ENCODE measurements around the gene PTPN21. TPM values are rescaled to one million over a fixed set of nuclear protein-coding genes. Genes with fewer than 3 reads are reported as not detected.

PTPN21 gene
- total RNA-seq, 2 experiments from 2014 or later: 0.17 TPM; not detected in 1

GRCh38 chr14:88521818-88522217 lies 33.0 kb downstream of the PTPN21 start:
- no peaks in the 10 kb centered on the region for H3K36me3 Mint-ChIP-seq
- intact Hi-C loops (cut with micrococcal nuclease): no loop called here
- H3K27me3 Mint-ChIP-seq: peaks cover 12% of the 10 kb centered on the region
- ChIA-PET POLR2A (no interaction called here), CTCF (no interaction called here)
- H3K9me3 Mint-ChIP-seq: no peaks in the 10 kb centered on the region
- peaks cover 2% of the 10 kb centered on the region for H3K4me1 Mint-ChIP-seq (ENCODE audit: low read depth)
- no peak for DNase-seq
- H3K27ac Mint-ChIP-seq: no peak overlapping the region
- no peak overlapping the region for H3K4me3 Mint-ChIP-seq

- Mint-ChIP-seq H3K9me3 (no peaks in the 10 kb centered on the region), H3K36me3 (no peaks in the 10 kb centered on the region), H3K27ac (no peak overlapping the region), H3K4me1 (ENCODE audit: low read depth) (peaks cover 3% of the 10 kb centered on the region), H3K27me3 (peaks cover 12% of the 10 kb centered on the region), H3K4me3 (no peak overlapping the region)
- DNase-seq: no peak
- intact Hi-C loops (cut with micrococcal nuclease): no loop called here
- CTCF ChIA-PET: no interaction called here
- POLR2A ChIA-PET: no interaction called here
Observed at GRCh38 chr14:88519907-88520306, 34.9 kb downstream of the PTPN21 start.

- intact Hi-C loops (cut with micrococcal nuclease): no loop called here
- CTCF ChIA-PET: interaction anchor here (0.7 kb wide), 1 partner anchor 26 kb away, joined by 3 read pairs; no protein-coding TSS in a partner anchor
- H3K4me1 Mint-ChIP-seq (ENCODE audit: low read depth): peaks cover 3% of the 10 kb centered on the region
- H3K36me3 Mint-ChIP-seq: no peaks in the 10 kb centered on the region
- H3K27ac Mint-ChIP-seq: no peak overlapping the region
- no peaks in the 10 kb centered on the region for H3K9me3 Mint-ChIP-seq
- POLR2A ChIA-PET: no interaction called here
- H3K27me3 Mint-ChIP-seq: peaks cover 15% of the 10 kb centered on the region
- no peak overlapping the region for H3K4me3 Mint-ChIP-seq
- no peak for DNase-seq
Observed at GRCh38 chr14:88518592-88519512, 36.0 kb downstream of the PTPN21 start.

GRCh38 chr14:88516861-88517357 lies 37.9 kb downstream of the PTPN21 start:
- Mint-ChIP-seq H3K9me3 (no peaks in the 10 kb centered on the region), H3K36me3 (no peaks in the 10 kb centered on the region), H3K4me3 (no peak overlapping the region), H3K4me1 (ENCODE audit: low read depth) (peaks cover 3% of the 10 kb centered on the region), H3K27me3 (peaks cover 20% of the 10 kb centered on the region), H3K27ac (no peak overlapping the region)
- DNase-seq: no peak
- POLR2A ChIA-PET: no interaction called here
- CTCF ChIA-PET: no interaction called here
- intact Hi-C loops (cut with micrococcal nuclease): no loop called here

GRCh38 chr14:88515499-88516221 lies 39.1 kb downstream of the PTPN21 start:
- Mint-ChIP-seq H3K9me3 (no peaks in the 10 kb centered on the region), H3K27ac (no peak overlapping the region), H3K4me3 (no peak overlapping the region), H3K4me1 (ENCODE audit: low read depth) (peaks cover 3% of the 10 kb centered on the region), H3K36me3 (no peaks in the 10 kb centered on the region), H3K27me3 (peaks cover 18% of the 10 kb centered on the region)
- CTCF ChIA-PET: no interaction called here
- intact Hi-C loops (cut with micrococcal nuclease): no loop called here
- no peak for DNase-seq
- POLR2A ChIA-PET: no interaction called here

GRCh38 chr14:88507208-88507607 lies 47.6 kb downstream of the PTPN21 start:
- POLR2A ChIA-PET: no interaction called here
- no peak overlapping the region for H3K4me3 Mint-ChIP-seq
- H3K4me1 Mint-ChIP-seq (ENCODE audit: low read depth): no peaks in the 10 kb centered on the region
- intact Hi-C loops (cut with micrococcal nuclease): no loop called here
- no peaks in the 10 kb centered on the region for H3K36me3 Mint-ChIP-seq
- no peak overlapping the region for H3K27ac Mint-ChIP-seq
- H3K9me3 Mint-ChIP-seq: no peaks in the 10 kb centered on the region
- no peak for DNase-seq
- CTCF ChIA-PET: no interaction called here
- peaks cover 6% of the 10 kb centered on the region for H3K27me3 Mint-ChIP-seq

GRCh38 chr14:88505621-88506020 lies 49.2 kb downstream of the PTPN21 start:
- DNase-seq: no peak
- Mint-ChIP-seq H3K4me3 (no peak overlapping the region), H3K9me3 (no peaks in the 10 kb centered on the region), H3K36me3 (no peaks in the 10 kb centered on the region), H3K4me1 (ENCODE audit: low read depth) (no peaks in the 10 kb centered on the region), H3K27ac (no peak overlapping the region), H3K27me3 (peaks cover 6% of the 10 kb centered on the region)
- ChIA-PET POLR2A (no interaction called here), CTCF (no interaction called here)
- intact Hi-C loops (cut with micrococcal nuclease): no loop called here

GRCh38 chr14:88504602-88505001 lies 50.2 kb downstream of the PTPN21 start:
- no peak overlapping the region for H3K4me3 Mint-ChIP-seq
- CTCF ChIA-PET: no interaction called here
- peaks cover 4% of the 10 kb centered on the region for H3K27me3 Mint-ChIP-seq

GRCh38 chr14:88503754-88504406 lies 50.9 kb downstream of the PTPN21 start:
- H3K4me3 Mint-ChIP-seq: no peak overlapping the region
- H3K9me3 Mint-ChIP-seq: no peaks in the 10 kb centered on the region
- intact Hi-C loops (cut with micrococcal nuclease): no loop called here
- H3K27me3 Mint-ChIP-seq: peaks cover 8% of the 10 kb centered on the region
- H3K4me1 Mint-ChIP-seq (ENCODE audit: low read depth): no peaks in the 10 kb centered on the region
- DNase-seq: no peak
- CTCF ChIA-PET: no interaction called here
- H3K36me3 Mint-ChIP-seq: no peaks in the 10 kb centered on the region
- POLR2A ChIA-PET: no interaction called here
- H3K27ac Mint-ChIP-seq: no peak overlapping the region

More at GRCh38 chr14:88504602-88505001, 50.2 kb downstream of the PTPN21 start:
- intact Hi-C loops (cut with micrococcal nuclease): no loop called here
- H3K27ac Mint-ChIP-seq: no peak overlapping the region
- no peaks in the 10 kb centered on the region for H3K36me3 Mint-ChIP-seq
- DNase-seq: no peak
- POLR2A ChIA-PET: no interaction called here
- no peaks in the 10 kb centered on the region for H3K9me3 Mint-ChIP-seq
- H3K4me1 Mint-ChIP-seq (ENCODE audit: low read depth): no peaks in the 10 kb centered on the region

- CTCF ChIA-PET: no interaction called here
- DNase-seq: no peak
- peaks cover 8% of the 10 kb centered on the region for H3K27me3 Mint-ChIP-seq
- intact Hi-C loops (cut with micrococcal nuclease): no loop called here
- no peak overlapping the region for H3K27ac Mint-ChIP-seq
- no peaks in the 10 kb centered on the region for H3K36me3 Mint-ChIP-seq
- H3K4me3 Mint-ChIP-seq: no peak overlapping the region
- no peaks in the 10 kb centered on the region for H3K4me1 Mint-ChIP-seq (ENCODE audit: low read depth)
- H3K9me3 Mint-ChIP-seq: no peaks in the 10 kb centered on the region
- POLR2A ChIA-PET: no interaction called here
Observed at GRCh38 chr14:88502740-88503139, 52.1 kb downstream of the PTPN21 start.

- Mint-ChIP-seq H3K27ac (no peak overlapping the region), H3K27me3 (peaks cover 8% of the 10 kb centered on the region), H3K9me3 (no peaks in the 10 kb centered on the region), H3K36me3 (no peaks in the 10 kb centered on the region), H3K4me3 (no peak overlapping the region), H3K4me1 (ENCODE audit: low read depth) (no peaks in the 10 kb centered on the region)
- intact Hi-C loops (cut with micrococcal nuclease): no loop called here
- ChIA-PET POLR2A (no interaction called here), CTCF (interaction anchor here (1.0 kb wide), 1 partner anchor 9 kb away, joined by 4 read pairs; no protein-coding TSS in a partner anchor)
- no peak for DNase-seq
Observed at GRCh38 chr14:88500611-88501010, 54.2 kb downstream of the PTPN21 start.

GRCh38 chr14:88499225-88499624 lies 55.6 kb downstream of the PTPN21 start:
- H3K4me3 Mint-ChIP-seq: no peak overlapping the region
- ChIA-PET POLR2A (no interaction called here), CTCF (no interaction called here)
- intact Hi-C loops (cut with micrococcal nuclease): no loop called here
- H3K27ac Mint-ChIP-seq: no peak overlapping the region
- H3K4me1 Mint-ChIP-seq (ENCODE audit: low read depth): no peaks in the 10 kb centered on the region
- peaks cover 8% of the 10 kb centered on the region for H3K27me3 Mint-ChIP-seq
- no peaks in the 10 kb centered on the region for H3K36me3 Mint-ChIP-seq
- no peak for DNase-seq
- H3K9me3 Mint-ChIP-seq: no peaks in the 10 kb centered on the region

Measured in activated CD4-positive, alpha-beta memory T cell treated with anti-CD3 and anti-CD28 coated beads for 36 hours (primary cell).